Psoas muscle (tissue), 8 donors: Measurements from ENCODE around the gene VEPH1. TPM values are rescaled to one million over a fixed set of nuclear protein-coding genes. Genes with fewer than 3 reads are reported as not detected.

ENCODE experiments used
- ATAC-seq, 4 donors: fragments of 200-7000 bp; cut with Tn5 transposase; one replicate each; pipeline ENCODE4 v1.9.1; 2020; ENCODE audit warnings: moderate library complexity in 3 of 4, mild to moderate bottlenecking in 2 of 4
- DNase-seq, 2 donors: peaks; one replicate each; pipeline ENCODE4 v3.0.0-alpha.2; 2020
- H3K27ac ChIP-seq: fragments of 200-600 bp; one replicate; pipeline ENCODE4 v1.8.0; 2022
- H3K27me3 ChIP-seq, 3 donors: fragments of 200-600 bp in 1 of 3; one replicate each; pipeline versions ENCODE4 v1.6.1 to v1.8.0; 2013 to 2022; ENCODE audit warnings: low read length in 2 of 3, mild to moderate bottlenecking in 2 of 3, moderate library complexity in 1 of 3; ENCODE audit not compliant: insufficient read depth in 3 of 3
- H3K36me3 ChIP-seq, 2 donors: fragments of 200-600 bp in 1 of 2; one replicate each; pipeline versions ENCODE4 v1.6.1 to v1.8.0; 2013 to 2022; ENCODE audit warnings: low read depth in 1 of 2, mild to moderate bottlenecking in 1 of 2, moderate library complexity in 1 of 2; ENCODE audit not compliant: insufficient read depth in 1 of 2
- H3K4me1 ChIP-seq: fragments of 200-600 bp; one replicate; pipeline ENCODE4 v1.8.0; 2022
- H3K4me3 ChIP-seq: fragments of 200-600 bp; one replicate; pipeline ENCODE4 v1.8.0; 2022; ENCODE audit warnings: mild to moderate bottlenecking
- H3K9me3 ChIP-seq: fragments of 200-600 bp; one replicate; pipeline ENCODE4 v1.8.0; 2022
- WGBS, 3 donors: extraction: QIAGEN DNeasy Blood & Tissue Kit; methylation state at CpG; one replicate each; pipeline versions ENCODE4 v1.1.6 to v1.1.7; 2013; 5-methylcytosine and 5-hydroxymethylcytosine counted together
- intact Hi-C, 2 donors: fragments of 100-400 bp; cut with DNase I; formaldehyde crosslinking; loops; one replicate each; pipeline versions ENCODE4 v1.11.0 to v1.14.2; 2022
- polyA plus RNA-seq, 3 donors: library from polyadenylated mRNA; stranded (reverse); fragments of 200-250 nt; gene quantifications; one replicate each; pipeline ENCODE4 v1.2.3, GENCODE V29; 2013
- total RNA-seq, 4 donors: library from RNA; stranded (reverse); fragmentation: NEBNext Ultra II Directional in 2 of 4; extraction: Animal tissue kit (Norgen Biotek cat#: 25700) in 2 of 4; gene quantifications; one replicate each; pipeline versions ENCODE4 v1.2.1 to v1.2.4, GENCODE V29; 2021 to 2023
- TF ChIP-seq, protein P1 (sequence below): fragments of 200-600 bp; IDR thresholded peaks from one replicate; pipeline ENCODE4 v1.8.0; 2022; ENCODE audit warnings: antibody characterized with exemption
- donor health status: healthy with polysubstance abuse.
- donor health status: DM: no; HTN: no; CAD: no; lungs with moderate emphysema.
- donor health status: Bipolar disorder and iron deficiency.
- donor health status: healthy.
- donor health status: DM: yes; HTN: yes; CAD: no.
- donor health status: DM: no; HTN: no; CAD: no.
- donor health status: DM: no; HTN: no; CAD: no.
- donor health status: DM: yes; HTN: yes; CAD: no.

Gene VEPH1
- total and polyA plus RNA-seq, 7 donors = 0.14 to 0.34 (median 0.25) TPM; not detected in 2

GRCh38 chr3:157387708-157388435 lies 115.3 kb downstream of the VEPH1 start:
- intact Hi-C loops = no loop called here
- TF ChIP-seq, protein P1, sequence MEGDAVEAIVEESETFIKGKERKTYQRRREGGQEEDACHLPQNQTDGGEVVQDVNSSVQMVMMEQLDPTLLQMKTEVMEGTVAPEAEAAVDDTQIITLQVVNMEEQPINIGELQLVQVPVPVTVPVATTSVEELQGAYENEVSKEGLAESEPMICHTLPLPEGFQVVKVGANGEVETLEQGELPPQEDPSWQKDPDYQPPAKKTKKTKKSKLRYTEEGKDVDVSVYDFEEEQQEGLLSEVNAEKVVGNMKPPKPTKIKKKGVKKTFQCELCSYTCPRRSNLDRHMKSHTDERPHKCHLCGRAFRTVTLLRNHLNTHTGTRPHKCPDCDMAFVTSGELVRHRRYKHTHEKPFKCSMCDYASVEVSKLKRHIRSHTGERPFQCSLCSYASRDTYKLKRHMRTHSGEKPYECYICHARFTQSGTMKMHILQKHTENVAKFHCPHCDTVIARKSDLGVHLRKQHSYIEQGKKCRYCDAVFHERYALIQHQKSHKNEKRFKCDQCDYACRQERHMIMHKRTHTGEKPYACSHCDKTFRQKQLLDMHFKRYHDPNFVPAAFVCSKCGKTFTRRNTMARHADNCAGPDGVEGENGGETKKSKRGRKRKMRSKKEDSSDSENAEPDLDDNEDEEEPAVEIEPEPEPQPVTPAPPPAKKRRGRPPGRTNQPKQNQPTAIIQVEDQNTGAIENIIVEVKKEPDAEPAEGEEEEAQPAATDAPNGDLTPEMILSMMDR = no peak
- Histone ChIP-seq H3K4me1 (no peaks in the 10 kb centered on the region), H3K27ac (no peak overlapping the region), H3K9me3 (no peaks in the 10 kb centered on the region), H3K4me3 (no peak overlapping the region), H3K36me3 (no peaks in the 10 kb centered on the region), H3K27me3 (no peaks in the 10 kb centered on the region)
- ATAC-seq (no peak), DNase-seq (no peak)
- 30 to 77% (median 61%) methylated on average over 3 of the region's 3 CpGs for WGBS, 3 donors

DNA sequence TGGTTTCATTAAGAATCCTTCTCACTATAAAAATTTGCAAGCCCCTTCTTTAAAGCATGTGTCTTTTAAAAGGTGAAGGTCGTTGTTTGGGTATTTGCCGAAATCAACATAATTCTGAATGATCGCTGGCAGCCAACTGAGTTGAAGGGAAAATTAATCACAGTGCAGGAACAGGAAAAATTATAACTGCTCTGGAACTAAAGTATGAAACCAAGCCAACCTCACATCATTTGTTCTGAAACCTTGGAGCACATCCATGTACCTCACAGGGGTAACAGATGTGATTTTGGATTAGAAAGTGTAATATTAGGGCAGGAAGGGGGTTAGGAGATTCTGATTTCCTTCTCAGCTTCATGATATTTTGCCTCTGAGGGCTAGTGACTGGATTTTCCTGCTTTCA lies 118.7 kb downstream of the VEPH1 start:
- TF ChIP-seq, protein P1 = no peak
- DNase-seq (no peak), ATAC-seq (no peak)
- WGBS, 3 donors = 19 to 31% (median 21%) methylated on average over 3 of the region's 3 CpGs
- Histone ChIP-seq H3K27ac (no peak overlapping the region), H3K4me3 (no peak overlapping the region), H3K27me3 (no peaks in the 10 kb centered on the region), H3K9me3 (no peaks in the 10 kb centered on the region), H3K36me3 (no peaks in the 10 kb centered on the region), H3K4me1 (no peaks in the 10 kb centered on the region)
- intact Hi-C loops = no loop called here

DNA sequence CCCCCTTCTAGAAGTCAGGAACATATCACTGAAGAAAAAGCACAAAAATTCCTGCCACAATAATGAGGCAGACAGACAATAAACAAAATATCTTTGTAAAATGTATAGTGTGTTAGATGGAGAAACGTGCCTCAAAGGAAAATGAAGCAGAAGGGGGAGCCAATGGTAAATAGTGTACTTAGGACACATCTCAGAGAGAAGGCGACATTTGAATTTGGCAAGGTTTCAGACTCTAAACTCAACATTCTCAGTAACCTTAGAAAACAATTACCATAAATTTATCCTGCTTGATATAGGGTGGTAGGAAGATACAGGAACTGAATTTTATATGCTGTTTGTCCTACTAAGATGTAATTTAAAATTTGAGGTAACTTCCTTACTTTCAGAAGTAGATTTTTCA lies 119.2 kb downstream of the VEPH1 start:
- WGBS, 3 donors = 38 to 60% (median 49%) methylated on average over 2 of the region's 2 CpGs

GRCh38 chr3:157381606-157382005 lies 121.6 kb downstream of the VEPH1 start:
- ATAC-seq = no peak
- no peaks in the 10 kb centered on the region for H3K9me3 ChIP-seq
- DNase-seq = no peak
- no peaks in the 10 kb centered on the region for H3K4me1 ChIP-seq
- no peaks in the 10 kb centered on the region for H3K27me3 ChIP-seq
- intact Hi-C loops = no loop called here
- H3K4me3 ChIP-seq = no peak overlapping the region
- no peak overlapping the region for H3K27ac ChIP-seq
- 80 to 93% (median 83%) methylated on average over 4 of the region's 4 CpGs for WGBS, 3 donors
- no peaks in the 10 kb centered on the region for H3K36me3 ChIP-seq
- TF ChIP-seq, protein P1 = no peak

More for the DNA sequence above, 119.2 kb downstream of the VEPH1 start:
- ATAC-seq (no peak), DNase-seq (no peak)
- intact Hi-C loops = no loop called here
- no peaks in the 10 kb centered on the region for H3K4me1 ChIP-seq
- TF ChIP-seq, protein P1 = no peak
- H3K27me3 ChIP-seq = no peaks in the 10 kb centered on the region
- no peak overlapping the region for H3K4me3 ChIP-seq
- no peaks in the 10 kb centered on the region for H3K9me3 ChIP-seq
- H3K27ac ChIP-seq = no peak overlapping the region
- H3K36me3 ChIP-seq = no peaks in the 10 kb centered on the region
